Activated naive CD4-positive, alpha-beta T cell treated with anti-CD3 and anti-CD28 coated beads, Interleukin-2, amount 50 U/mL, for 16 hours (primary cell): Measurements from ENCODE around the gene PCGF5.
A peak's percentile ranks its signal among the peaks of the same experiment; 100 is the strongest.
"Not testable (repeated sequence)": the region's sequence is repeated elsewhere in the genome, so short reads cannot be mapped to it uniquely, and the experiment has no call there.

Source experiments
- DNase-seq: peaks from one replicate; pipeline ENCODE4 v3.0.0-alpha.2; 2020

PCGF5 gene

GRCh38 chr10:91287912-91288311 lies 67.4 kb downstream of the PCGF5 start:
- no peak for DNase-seq

GRCh38 chr10:91289305-91289704 lies 68.8 kb downstream of the PCGF5 start:
- no peak for DNase-seq

- DNase-seq = no peak
Measured at GRCh38 chr10:91290607-91291006, 70.1 kb downstream of the PCGF5 start.

GRCh38 chr10:91294134-91294906 lies 73.9 kb downstream of the PCGF5 start:
- no peak for DNase-seq

- DNase-seq = no peak
Measured at GRCh38 chr10:91295346-91295745, 74.9 kb downstream of the PCGF5 start.

GRCh38 chr10:91296471-91296870 lies 76.0 kb downstream of the PCGF5 start:
- DNase-seq = no peak

GRCh38 chr10:91298224-91298871 lies 77.9 kb downstream of the PCGF5 start:
- DNase-seq = peak; percentile 77

GRCh38 chr10:91299999-91300575 lies 79.6 kb downstream of the PCGF5 start:
- DNase-seq = no peak

- not testable (repeated sequence) for DNase-seq
Measured at GRCh38 chr10:91302946-91303345, 82.5 kb downstream of the PCGF5 start.

GRCh38 chr10:91305979-91306378 lies 85.5 kb downstream of the PCGF5 start:
- DNase-seq = not testable (repeated sequence)

- no peak for DNase-seq
Measured at GRCh38 chr10:91307489-91307888, 87.0 kb downstream of the PCGF5 start.

GRCh38 chr10:91309711-91310110 lies 89.2 kb downstream of the PCGF5 start:
- DNase-seq = no peak

GRCh38 chr10:91311601-91312381 lies 91.3 kb downstream of the PCGF5 start:
- DNase-seq = no peak

GRCh38 chr10:91312382-91312733 lies 91.9 kb downstream of the PCGF5 start:
- DNase-seq = no peak

- DNase-seq = no peak
Measured at GRCh38 chr10:91313796-91314485, 93.5 kb downstream of the PCGF5 start.

GRCh38 chr10:91316486-91316885 lies 96.0 kb downstream of the PCGF5 start:
- no peak for DNase-seq

- no peak for DNase-seq
Measured at GRCh38 chr10:91317541-91317940, 97.1 kb downstream of the PCGF5 start.

GRCh38 chr10:91319336-91319735 lies 98.9 kb downstream of the PCGF5 start:
- no peak for DNase-seq

GRCh38 chr10:91323293-91323905 lies 102.9 kb downstream of the PCGF5 start:
- not testable (repeated sequence) for DNase-seq

GRCh38 chr10:91328320-91328984 lies 108.0 kb downstream of the PCGF5 start:
- no peak for DNase-seq
